Stimulated activated naive CD8-positive, alpha-beta T cell treated with anti-CD3 and anti-CD28 coated beads, Interleukin-15, Interleukin-2, amounts not matched to agents 100 ng/mL and 50 ng/mL, for 24 hours (primary cell): ENCODE data around the gene NOX4.
"Not testable (repeated sequence)": the region's sequence is repeated elsewhere in the genome, so short reads cannot be mapped to it uniquely, and the experiment has no call there.

Experiments used
- H3K27ac Mint-ChIP-seq: one replicate; pipeline ENCODE4 v1.8.0; 2021; ENCODE audit warnings: mild to moderate bottlenecking, mixed read lengths
- H3K27me3 Mint-ChIP-seq: one replicate; pipeline ENCODE4 v1.8.0; 2021; ENCODE audit warnings: mixed read lengths
- H3K36me3 Mint-ChIP-seq: one replicate; pipeline ENCODE4 v1.8.0; 2021; ENCODE audit warnings: low read depth, mixed read lengths
- H3K4me1 Mint-ChIP-seq: one replicate; pipeline ENCODE4 v1.8.0; 2021; ENCODE audit warnings: low read depth, mixed read lengths
- H3K4me3 Mint-ChIP-seq: one replicate; pipeline ENCODE4 v1.8.0; 2021; ENCODE audit warnings: mild to moderate bottlenecking, mixed read lengths
- H3K9me3 Mint-ChIP-seq: one replicate; pipeline ENCODE4 v1.8.0; 2021; ENCODE audit warnings: mixed read lengths

The NOX4 gene

DNA sequence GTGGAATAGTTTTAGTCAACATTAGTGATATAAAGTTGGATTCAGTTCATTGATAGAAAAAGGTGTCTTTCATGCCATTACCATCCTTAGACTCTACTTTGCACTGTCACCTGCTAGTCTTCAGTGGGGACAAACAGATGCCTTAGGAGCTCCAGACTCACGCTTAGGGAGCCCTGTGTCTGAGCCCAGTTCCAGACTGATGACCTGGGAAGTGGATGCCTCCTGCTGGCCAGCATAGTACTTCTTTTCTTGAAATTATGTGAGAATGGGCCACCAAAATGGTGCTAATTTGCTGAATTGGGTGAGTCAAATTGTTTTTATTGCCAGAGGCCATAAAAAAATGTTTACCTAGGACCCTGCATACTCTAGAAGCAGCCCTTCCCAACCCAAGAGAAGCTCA is 53.9 kb downstream of the NOX4 start:
- H3K27me3 Mint-ChIP-seq, result no peaks in the 10 kb centered on the region
- H3K4me1 Mint-ChIP-seq, result no peaks in the 10 kb centered on the region
- H3K36me3 Mint-ChIP-seq, result no peaks in the 10 kb centered on the region
- no peak overlapping the region for H3K27ac Mint-ChIP-seq
- no peak overlapping the region for H3K4me3 Mint-ChIP-seq
- no peaks in the 10 kb centered on the region for H3K9me3 Mint-ChIP-seq

DNA sequence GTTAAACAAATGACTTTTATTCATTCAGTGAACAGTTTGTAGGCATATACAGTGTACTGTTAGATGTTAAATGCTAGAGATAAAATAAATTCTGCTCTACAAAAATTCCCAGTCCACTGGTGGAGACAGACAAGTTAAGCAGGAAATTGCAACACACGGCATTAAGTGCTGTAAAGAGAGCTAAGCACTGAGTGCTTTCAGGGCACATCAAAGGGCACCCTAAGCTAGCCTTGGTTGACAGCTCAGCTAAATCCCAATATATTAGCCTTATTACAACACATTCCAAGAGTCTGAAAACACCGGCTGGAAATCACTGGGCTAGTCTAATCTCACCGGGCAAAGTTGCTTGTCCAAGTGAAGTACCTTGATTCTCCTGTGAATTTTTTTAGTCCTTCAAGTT is 55.1 kb downstream of the NOX4 start:
- Mint-ChIP-seq H3K4me1 (no peaks in the 10 kb centered on the region), H3K27me3 (no peaks in the 10 kb centered on the region), H3K9me3 (no peaks in the 10 kb centered on the region), H3K27ac (no peak overlapping the region), H3K36me3 (no peaks in the 10 kb centered on the region), H3K4me3 (no peak overlapping the region)

DNA sequence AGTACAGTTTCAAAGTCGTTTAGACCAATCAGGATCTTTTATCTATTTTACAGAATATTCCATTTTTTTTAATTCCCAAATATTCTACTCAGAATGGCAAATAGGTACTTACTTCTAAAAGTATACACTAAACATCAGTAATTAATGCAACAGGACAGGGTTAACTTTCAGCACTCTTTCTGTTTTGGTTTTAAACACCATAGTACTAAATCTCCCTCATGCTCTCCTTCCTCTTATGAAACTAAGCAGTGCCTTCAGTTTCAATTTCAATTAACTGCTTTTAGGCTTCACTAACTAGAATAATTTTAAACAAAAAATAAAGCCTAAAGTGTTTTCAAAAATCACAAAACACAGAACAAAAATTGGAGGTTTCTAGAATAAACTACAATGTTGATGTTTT is 57.9 kb downstream of the NOX4 start:
- H3K36me3 Mint-ChIP-seq, result no peaks in the 10 kb centered on the region
- no peaks in the 10 kb centered on the region for H3K4me1 Mint-ChIP-seq

DNA sequence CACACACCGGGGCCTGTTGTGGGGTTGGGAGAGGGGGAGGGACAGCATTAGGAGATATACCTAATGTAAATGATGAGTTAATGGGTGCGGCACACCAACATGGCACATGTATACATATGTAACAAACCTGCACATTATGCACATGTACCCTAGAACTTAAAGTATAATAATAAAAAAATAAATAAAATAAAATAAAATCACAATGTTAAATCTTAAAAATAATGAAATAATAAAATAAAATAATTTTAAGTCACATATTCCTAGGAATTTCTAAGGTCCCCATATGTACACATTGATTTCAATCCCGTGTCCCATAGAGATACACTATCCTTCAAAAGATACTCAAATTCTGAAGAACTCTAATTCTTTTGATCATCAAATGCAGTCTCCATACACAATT is 59.0 kb downstream of the NOX4 start:
- H3K27me3 Mint-ChIP-seq, H3K4me3 Mint-ChIP-seq, H3K4me1 Mint-ChIP-seq, H3K36me3 Mint-ChIP-seq, H3K9me3 Mint-ChIP-seq, H3K27ac Mint-ChIP-seq: not testable (repeated sequence)

More for the DNA sequence above, 57.9 kb downstream of the NOX4 start:
- H3K27ac Mint-ChIP-seq, result no peak overlapping the region
- no peak overlapping the region for H3K4me3 Mint-ChIP-seq
- no peaks in the 10 kb centered on the region for H3K9me3 Mint-ChIP-seq
- H3K27me3 Mint-ChIP-seq, result no peaks in the 10 kb centered on the region

DNA sequence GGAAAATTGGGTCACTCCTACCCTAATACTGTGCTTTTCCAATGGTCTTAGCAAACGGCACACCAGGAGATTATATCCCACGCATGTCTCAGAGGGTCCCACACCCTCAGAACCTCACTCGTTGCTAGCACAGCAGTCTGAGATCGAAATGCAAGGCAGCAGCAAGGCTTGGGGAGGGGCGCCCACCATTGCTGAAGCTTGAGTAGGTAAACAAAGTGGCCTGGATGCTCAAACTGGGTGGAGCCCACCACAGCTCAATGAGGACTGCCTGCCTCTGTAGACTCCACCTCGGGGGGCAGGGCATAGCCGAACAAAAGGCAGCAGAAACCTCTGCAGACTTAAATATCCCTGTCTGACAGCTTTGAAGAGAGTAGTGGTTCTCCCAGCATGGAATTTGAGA is 64.7 kb downstream of the NOX4 start:
- not testable (repeated sequence) for H3K36me3 Mint-ChIP-seq, H3K9me3 Mint-ChIP-seq, H3K27me3 Mint-ChIP-seq, H3K27ac Mint-ChIP-seq, H3K4me1 Mint-ChIP-seq, H3K4me3 Mint-ChIP-seq

DNA sequence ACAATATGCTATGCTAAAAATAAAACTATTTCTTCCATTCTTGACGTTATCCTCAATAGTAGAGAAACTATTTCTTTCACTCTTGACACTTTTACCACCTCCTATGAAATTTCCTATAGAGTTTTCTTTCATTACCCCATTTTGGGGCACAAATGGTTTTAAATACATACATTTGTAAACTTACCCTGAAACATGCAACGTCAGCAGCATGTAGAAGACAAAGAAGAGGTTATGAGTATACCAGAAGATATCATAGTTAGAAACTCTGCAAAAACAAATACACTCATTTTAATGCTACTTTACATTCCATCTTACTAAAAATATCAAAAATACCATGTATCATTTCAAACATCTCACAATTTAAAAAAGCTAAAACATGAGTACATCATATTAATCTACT is 69.5 kb downstream of the NOX4 start:
- no peaks in the 10 kb centered on the region for H3K9me3 Mint-ChIP-seq
- no peaks in the 10 kb centered on the region for H3K27me3 Mint-ChIP-seq
- H3K36me3 Mint-ChIP-seq, result no peaks in the 10 kb centered on the region
- no peak overlapping the region for H3K27ac Mint-ChIP-seq
- H3K4me1 Mint-ChIP-seq, result no peaks in the 10 kb centered on the region
- H3K4me3 Mint-ChIP-seq, result no peak overlapping the region

DNA sequence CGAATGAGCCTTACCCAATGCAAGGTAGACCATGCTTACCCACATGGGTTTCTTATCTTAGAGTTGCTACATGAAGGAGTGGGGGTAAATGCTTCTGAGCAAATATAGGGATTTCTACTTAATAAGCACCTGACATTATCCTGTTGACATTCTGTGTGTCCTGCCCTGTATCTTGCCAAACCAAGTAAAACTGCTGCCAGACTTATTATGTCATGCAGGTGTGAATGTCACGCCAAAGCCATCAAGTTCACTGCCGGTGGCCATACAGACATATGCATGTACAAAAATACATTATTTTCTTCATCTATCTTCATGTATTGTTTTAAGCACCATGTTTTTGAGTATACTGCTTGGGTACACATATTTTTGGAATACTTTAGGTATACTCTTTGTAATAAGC is 70.2 kb downstream of the NOX4 start:
- Mint-ChIP-seq H3K9me3 (no peaks in the 10 kb centered on the region), H3K27me3 (no peaks in the 10 kb centered on the region), H3K4me3 (no peak overlapping the region), H3K36me3 (no peaks in the 10 kb centered on the region), H3K27ac (no peak overlapping the region), H3K4me1 (no peaks in the 10 kb centered on the region)

DNA sequence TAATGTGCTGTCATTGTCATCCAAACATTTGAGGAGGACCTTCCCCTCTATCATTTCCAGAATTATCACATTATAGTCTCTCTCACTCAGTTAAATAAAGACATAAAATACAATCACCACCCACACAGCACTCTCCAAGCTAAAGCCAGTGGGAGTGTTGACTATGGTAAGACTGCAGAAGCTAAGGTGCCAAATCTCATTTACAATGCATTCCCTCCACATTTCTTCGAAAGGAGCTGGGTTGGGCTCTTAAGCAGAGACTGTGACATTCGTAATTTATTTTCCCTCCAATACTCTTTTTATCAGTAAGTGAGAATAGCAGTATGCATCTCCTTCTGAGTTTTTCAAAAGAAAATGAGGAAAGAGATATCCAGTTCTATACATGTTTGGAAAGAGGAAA is 74.2 kb downstream of the NOX4 start:
- Mint-ChIP-seq H3K27ac (no peak overlapping the region), H3K27me3 (no peaks in the 10 kb centered on the region), H3K9me3 (no peaks in the 10 kb centered on the region), H3K4me3 (no peak overlapping the region), H3K4me1 (no peaks in the 10 kb centered on the region), H3K36me3 (no peaks in the 10 kb centered on the region)

DNA sequence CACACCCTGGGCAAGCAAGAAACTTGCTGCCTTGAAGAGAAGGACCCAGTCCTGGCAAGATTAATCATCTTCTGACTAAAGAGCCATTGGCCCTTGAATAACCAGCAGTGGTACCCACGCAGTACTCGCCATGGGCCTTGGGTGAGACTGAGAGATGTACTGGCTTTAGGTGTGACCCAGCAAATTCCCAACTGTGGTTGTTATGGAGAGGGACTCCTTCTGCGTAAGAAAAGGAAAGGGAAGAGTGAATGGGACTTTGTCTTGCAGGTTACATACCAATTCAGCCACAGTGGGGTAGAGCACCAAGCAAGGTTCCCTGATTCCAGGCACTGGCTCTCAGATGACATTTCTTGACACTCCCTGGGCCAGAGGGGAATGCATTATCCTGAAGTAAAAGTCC is 80.1 kb downstream of the NOX4 start:
- not testable (repeated sequence) for H3K27me3 Mint-ChIP-seq, H3K9me3 Mint-ChIP-seq, H3K4me1 Mint-ChIP-seq, H3K27ac Mint-ChIP-seq, H3K36me3 Mint-ChIP-seq, H3K4me3 Mint-ChIP-seq

DNA sequence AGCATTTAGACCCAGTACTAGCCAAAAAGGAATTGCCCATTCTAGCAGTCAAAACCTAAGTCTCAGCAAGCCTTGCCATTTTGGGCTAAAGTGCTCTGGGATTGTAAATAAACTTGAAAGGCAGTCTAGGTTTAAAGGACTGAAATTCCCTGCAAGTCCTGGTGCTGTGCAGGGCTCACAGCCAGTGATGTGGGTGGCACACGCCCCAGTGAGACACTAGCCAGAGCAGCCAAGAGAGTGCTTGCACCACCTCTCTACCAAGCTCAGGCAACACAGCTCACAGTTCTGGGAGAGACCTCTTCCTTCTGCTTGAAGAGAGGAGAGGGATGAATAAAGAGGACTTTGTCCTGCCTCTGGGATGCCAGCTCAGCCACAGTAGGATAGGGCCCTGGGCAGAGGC is 80.5 kb downstream of the NOX4 start:
- H3K9me3 Mint-ChIP-seq, H3K27ac Mint-ChIP-seq, H3K27me3 Mint-ChIP-seq, H3K4me3 Mint-ChIP-seq, H3K36me3 Mint-ChIP-seq, H3K4me1 Mint-ChIP-seq: not testable (repeated sequence)

DNA sequence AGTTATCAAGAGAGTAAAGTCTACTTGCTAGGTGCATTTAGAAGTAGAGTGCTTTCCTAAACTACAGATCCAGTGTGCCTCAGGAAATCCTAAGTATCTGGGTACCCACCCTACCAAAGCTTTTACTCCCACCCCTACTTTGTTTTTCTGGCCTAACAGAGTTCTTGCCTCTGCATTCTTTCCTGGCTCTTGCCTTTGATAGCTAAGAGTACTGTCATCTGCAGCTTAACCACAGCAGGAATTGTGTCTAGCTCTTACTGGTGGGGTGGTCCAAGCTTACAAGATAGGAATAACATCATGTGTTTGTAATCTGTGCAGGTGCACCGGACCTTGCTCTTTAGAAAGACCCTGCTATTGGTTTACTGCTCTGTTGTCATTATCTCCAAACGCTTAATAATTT is 82.7 kb downstream of the NOX4 start:
- not testable (repeated sequence) for H3K36me3 Mint-ChIP-seq, H3K4me1 Mint-ChIP-seq, H3K27ac Mint-ChIP-seq, H3K27me3 Mint-ChIP-seq, H3K9me3 Mint-ChIP-seq, H3K4me3 Mint-ChIP-seq

DNA sequence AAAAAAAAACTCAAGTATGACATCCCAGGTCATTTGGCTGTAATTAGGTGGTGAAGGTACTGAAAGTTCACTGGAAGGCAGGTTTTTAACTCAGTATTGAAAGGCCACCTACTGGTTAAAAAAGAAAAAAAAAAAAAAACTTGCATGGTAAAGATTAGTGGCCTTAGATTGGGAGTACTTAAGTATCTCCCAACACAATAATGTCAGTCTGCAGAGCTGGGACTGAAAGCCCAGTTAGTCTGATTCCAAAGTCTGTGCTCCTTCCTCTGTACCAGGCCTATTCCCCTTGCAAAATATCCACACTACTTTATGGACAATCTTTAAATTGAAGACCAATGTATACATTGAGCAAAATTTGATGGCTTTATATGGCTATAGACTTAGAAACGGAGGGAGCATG is 85.5 kb downstream of the NOX4 start:
- H3K4me3 Mint-ChIP-seq, result no peak overlapping the region
- H3K27ac Mint-ChIP-seq, result no peak overlapping the region
- no peaks in the 10 kb centered on the region for H3K4me1 Mint-ChIP-seq
- H3K36me3 Mint-ChIP-seq, result no peaks in the 10 kb centered on the region
- H3K27me3 Mint-ChIP-seq, result no peaks in the 10 kb centered on the region
- H3K9me3 Mint-ChIP-seq, result no peaks in the 10 kb centered on the region

DNA sequence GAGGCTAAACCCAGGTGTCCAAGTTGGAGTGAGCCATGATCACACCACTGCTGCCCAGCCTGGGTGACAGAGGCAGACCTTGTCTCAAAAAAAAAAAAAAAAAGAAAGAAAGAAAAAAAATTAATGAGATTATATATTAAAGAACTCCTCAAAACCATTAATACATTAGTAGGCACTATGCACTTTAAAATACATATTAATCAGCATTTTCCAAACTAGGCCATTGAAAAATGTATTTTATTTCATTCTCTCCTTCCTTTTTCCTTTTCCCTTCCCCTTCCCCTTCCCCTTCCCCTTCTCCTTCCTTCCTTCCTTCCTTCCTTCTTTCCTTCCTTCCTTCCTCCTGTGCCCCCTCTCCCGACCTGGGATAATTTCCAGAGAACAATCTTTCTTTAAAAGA is 99.5 kb downstream of the NOX4 start:
- not testable (repeated sequence) for H3K36me3 Mint-ChIP-seq, H3K27ac Mint-ChIP-seq, H3K27me3 Mint-ChIP-seq, H3K4me1 Mint-ChIP-seq, H3K4me3 Mint-ChIP-seq, H3K9me3 Mint-ChIP-seq

DNA sequence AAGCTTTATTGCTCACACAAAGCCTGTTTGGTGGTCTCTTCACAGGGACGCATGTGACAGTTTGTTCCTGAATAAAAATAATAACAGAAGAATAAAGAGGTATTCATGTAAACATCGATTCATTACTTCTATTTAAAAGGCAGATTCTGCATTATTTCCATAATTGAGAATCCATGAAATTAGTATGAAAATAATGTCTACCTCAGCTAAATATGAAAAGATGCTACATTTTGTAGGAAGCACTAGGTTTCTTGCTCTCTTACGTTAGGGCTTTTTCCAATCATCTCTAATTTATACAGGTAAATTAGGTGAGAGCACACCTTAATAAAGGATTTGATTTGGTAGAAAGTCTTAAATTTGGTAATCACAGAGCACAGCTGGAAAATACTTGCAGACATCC is 103.7 kb downstream of the NOX4 start:
- not testable (repeated sequence) for H3K27me3 Mint-ChIP-seq

DNA sequence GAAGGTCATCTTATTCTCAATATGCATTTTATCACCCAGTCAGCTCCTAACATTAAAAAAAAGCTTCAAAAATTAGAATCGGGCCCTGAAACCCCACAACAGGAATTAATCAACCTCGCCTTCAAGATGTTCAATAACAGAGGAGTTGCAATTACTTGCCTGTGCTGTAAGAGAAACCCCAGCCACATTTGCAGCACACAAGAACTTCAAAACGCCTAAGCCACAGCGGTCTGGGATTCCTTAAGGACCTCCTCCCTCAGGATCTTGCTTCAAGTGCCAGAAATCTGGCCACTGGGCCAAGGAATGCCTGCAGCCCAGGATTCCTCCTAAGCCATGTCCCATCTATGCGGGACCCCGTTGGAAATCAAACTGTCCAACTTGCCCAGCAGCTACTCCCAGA is 108.2 kb downstream of the NOX4 start:
- not testable (repeated sequence) for H3K4me1 Mint-ChIP-seq, H3K27ac Mint-ChIP-seq, H3K27me3 Mint-ChIP-seq, H3K4me3 Mint-ChIP-seq, H3K36me3 Mint-ChIP-seq, H3K9me3 Mint-ChIP-seq

More for the DNA sequence above, 103.7 kb downstream of the NOX4 start:
- H3K9me3 Mint-ChIP-seq, H3K4me1 Mint-ChIP-seq, H3K36me3 Mint-ChIP-seq, H3K4me3 Mint-ChIP-seq, H3K27ac Mint-ChIP-seq: not testable (repeated sequence)

DNA sequence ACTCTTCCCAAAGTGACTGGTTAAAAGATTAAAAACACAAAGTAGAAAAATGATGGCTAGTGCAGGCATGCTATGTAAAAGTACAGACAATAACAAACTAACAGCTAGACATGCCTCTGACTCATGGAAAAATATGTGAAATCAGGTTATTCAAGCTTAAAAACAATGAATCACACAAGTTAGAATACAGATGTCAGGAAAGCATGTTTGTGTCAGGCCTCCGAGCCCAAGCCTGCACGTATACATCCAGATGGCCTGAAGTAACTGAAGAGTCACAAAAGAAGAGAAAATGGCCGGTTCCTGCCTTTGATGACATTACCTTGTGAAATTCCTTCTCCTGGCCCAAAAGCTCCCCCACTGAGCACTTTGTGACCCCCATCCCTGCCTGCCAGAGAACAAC is 110.1 kb downstream of the NOX4 start:
- Mint-ChIP-seq H3K4me3 (no peak overlapping the region), H3K4me1 (no peaks in the 10 kb centered on the region)

More for the DNA sequence above, 110.1 kb downstream of the NOX4 start:
- no peaks in the 10 kb centered on the region for H3K27me3 Mint-ChIP-seq
- H3K9me3 Mint-ChIP-seq, result no peaks in the 10 kb centered on the region
- H3K27ac Mint-ChIP-seq, result no peak overlapping the region
- no peaks in the 10 kb centered on the region for H3K36me3 Mint-ChIP-seq
